Measurements from ENCODE around the gene BRD4.

Gene BRD4

GRCh38 chr19:15379083-15379998 lies 47.0 kb upstream of the BRD4 start, which contains the start of gene AKAP8:
AKAP8 (minus strand) TSS chr19:15379787; CDS start chr19:15379731, 56 bp downstream.
- Histone ChIP-seq H4K91ac (ENCODE audit: low read depth, low read length, poor library complexity) (no peak within 1 kb of the TSS), H3K36me3 (replicated peaks in 1 of 2; ENCODE audit: control insufficient read depth in 2 of 2, insufficient read depth in 2 of 2, low read length in 2 of 2) (peaks cover 2 to 42% of the 10 kb centered on the region in 2 donors), H3K27me3 (ENCODE audit: control insufficient read depth in 3 of 3, insufficient read depth in 3 of 3, low read depth in 1 of 3, low read length in 3 of 3) (no peaks in the 10 kb centered on the region), H2BK12ac (ENCODE audit: low read length) (peak within 1 kb of the TSS; percentile 98), H3K4me2 (ENCODE audit: insufficient read depth, low read length, poor library complexity, severe bottlenecking) (peak within 1 kb of the TSS; percentile 93), H2BK120ac (ENCODE audit: low read depth, low read length) (no peak within 1 kb of the TSS), H3K79me1 (ENCODE audit: low read depth, low read length) (peaks cover 11% of the 10 kb centered on the region), H2BK15ac (ENCODE audit: low read length) (no peak within 1 kb of the TSS), H3K23ac (ENCODE audit: low read depth, low read length, poor library complexity) (peak within 1 kb of the TSS; percentile 99), H3K14ac (ENCODE audit: low read length) (peak within 1 kb of the TSS; percentile 82), H3K9ac (ENCODE audit: low read depth, low read length, poor library complexity) (peak within 1 kb of the TSS; percentile 97), H2BK5ac (ENCODE audit: low read length) (peak within 1 kb of the TSS; percentile 66), H4K8ac (ENCODE audit: low read depth, low read length) (peak within 1 kb of the TSS; percentile 82), H3K4me3 (ENCODE audit: low read length in 2 of 2) (peak within 1 kb of the TSS; percentile 96 to 100), H2AFZ (ENCODE audit: low read length) (peak within 1 kb of the TSS; percentile 95), H3K18ac (ENCODE audit: low read length) (peak within 1 kb of the TSS; percentile 100), H3K4me1 (ENCODE audit: control insufficient read depth in 2 of 2, insufficient read depth in 1 of 2, low read depth in 1 of 2, low read length in 2 of 2) (peaks cover 2 to 9% of the 10 kb centered on the region in 2 donors), H3K27ac (replicated peaks; ENCODE audit: low read length) (peak within 1 kb of the TSS; percentile 93), H2AK5ac (ENCODE audit: low read depth, low read length) (peak within 1 kb of the TSS; percentile 80), H3K9me3 (replicated peaks in 1 of 2; ENCODE audit: control insufficient read depth in 2 of 2, insufficient read depth in 1 of 2, low read depth in 1 of 2, low read length in 2 of 2) (no peaks in the 10 kb centered on the region), H3K4ac (ENCODE audit: low read length) (peak within 1 kb of the TSS; percentile 81)
- no CpG with 5 or more reads among the region's 111 CpGs for WGBS, 2 donors (ENCODE audit: extremely low coverage in 2 of 2, insufficient read length in 2 of 2, insufficient replicate concordance in 1 of 2)
- peak; percentile 99 for DNase-seq (ENCODE audit: low spot score)

- Histone ChIP-seq H3K27me3 (ENCODE audit: control insufficient read depth in 3 of 3, insufficient read depth in 3 of 3, low read depth in 1 of 3, low read length in 3 of 3) (no peaks in the 10 kb centered on the region), H2BK120ac (ENCODE audit: low read depth, low read length) (no peak overlapping the region), H3K4ac (ENCODE audit: low read length) (no peak overlapping the region), H3K79me1 (ENCODE audit: low read depth, low read length) (peaks cover 17% of the 10 kb centered on the region), H2AFZ (ENCODE audit: low read length) (peak overlapping the region; percentile 95), H3K23ac (ENCODE audit: low read depth, low read length, poor library complexity) (peak overlapping the region; percentile 6), H4K8ac (ENCODE audit: low read depth, low read length) (no peak overlapping the region), H3K4me1 (ENCODE audit: control insufficient read depth in 2 of 2, insufficient read depth in 1 of 2, low read depth in 1 of 2, low read length in 2 of 2) (peaks cover 2 to 9% of the 10 kb centered on the region in 2 donors), H3K14ac (ENCODE audit: low read length) (no peak overlapping the region), H3K9me3 (replicated peaks in 1 of 2; ENCODE audit: control insufficient read depth in 2 of 2, insufficient read depth in 1 of 2, low read depth in 1 of 2, low read length in 2 of 2) (no peaks in the 10 kb centered on the region), H3K18ac (ENCODE audit: low read length) (peak overlapping the region; percentile 100), H3K36me3 (replicated peaks in 1 of 2; ENCODE audit: control insufficient read depth in 2 of 2, insufficient read depth in 2 of 2, low read length in 2 of 2) (peaks cover 4 to 46% of the 10 kb centered on the region in 2 donors), H2BK12ac (ENCODE audit: low read length) (no peak overlapping the region), H3K4me2 (ENCODE audit: insufficient read depth, low read length, poor library complexity, severe bottlenecking) (peak overlapping the region; percentile 93), H2BK5ac (ENCODE audit: low read length) (peak overlapping the region; percentile 40), H3K4me3 (ENCODE audit: low read length in 2 of 2) (peak overlapping the region; percentile 96 to 100), H3K9ac (ENCODE audit: low read depth, low read length, poor library complexity) (peak overlapping the region; percentile 84), H4K91ac (ENCODE audit: low read depth, low read length, poor library complexity) (no peak overlapping the region), H2BK15ac (ENCODE audit: low read length) (no peak overlapping the region), H3K27ac (replicated peaks; ENCODE audit: low read length) (peak overlapping the region; percentile 93), H2AK5ac (ENCODE audit: low read depth, low read length) (no peak overlapping the region)
- no CpG with 5 or more reads among the region's 22 CpGs for whole genome bisulfite sequencing, 2 donors (ENCODE audit: extremely low coverage in 2 of 2, insufficient read length in 2 of 2, insufficient replicate concordance in 1 of 2)
- DNase-seq (ENCODE audit: low spot score): peak; percentile 20
Measured at GRCh38 chr19:15378534-15379082, 46.3 kb upstream of the BRD4 start.

- WGBS, 2 donors (ENCODE audit: extremely low coverage in 2 of 2, insufficient read length in 2 of 2, insufficient replicate concordance in 1 of 2): no CpG with 5 or more reads among the region's 24 CpGs
- no peak overlapping the region for H2BK5ac ChIP-seq (ENCODE audit: low read length)
- peaks cover 2 to 9% of the 10 kb centered on the region in 2 donors for H3K4me1 ChIP-seq (ENCODE audit: control insufficient read depth in 2 of 2, insufficient read depth in 1 of 2, low read depth in 1 of 2, low read length in 2 of 2)
- peaks cover 27% of the 10 kb centered on the region for H3K79me1 ChIP-seq (ENCODE audit: low read depth, low read length)
- H2AFZ ChIP-seq (ENCODE audit: low read length): no peak overlapping the region
- H3K23ac ChIP-seq (ENCODE audit: low read depth, low read length, poor library complexity): peak overlapping the region; percentile 8
- H3K4me2 ChIP-seq (ENCODE audit: insufficient read depth, low read length, poor library complexity, severe bottlenecking): no peak overlapping the region
- no peak overlapping the region for H2BK120ac ChIP-seq (ENCODE audit: low read depth, low read length)
- H3K27me3 ChIP-seq (ENCODE audit: control insufficient read depth in 3 of 3, insufficient read depth in 3 of 3, low read depth in 1 of 3, low read length in 3 of 3): no peaks in the 10 kb centered on the region
- H3K36me3 ChIP-seq (replicated peaks in 1 of 2; ENCODE audit: control insufficient read depth in 2 of 2, insufficient read depth in 2 of 2, low read length in 2 of 2): peaks cover 24 to 55% of the 10 kb centered on the region in 2 donors
- no peak overlapping the region for H4K8ac ChIP-seq (ENCODE audit: low read depth, low read length)
- no peak overlapping the region for H3K4ac ChIP-seq (ENCODE audit: low read length)
- H3K27ac ChIP-seq (replicated peaks; ENCODE audit: low read length): no peak overlapping the region
- H3K4me3 ChIP-seq (ENCODE audit: low read length in 2 of 2): no peak overlapping the region
- no peak overlapping the region for H2BK15ac ChIP-seq (ENCODE audit: low read length)
- H3K9me3 ChIP-seq (replicated peaks in 1 of 2; ENCODE audit: control insufficient read depth in 2 of 2, insufficient read depth in 1 of 2, low read depth in 1 of 2, low read length in 2 of 2): no peaks in the 10 kb centered on the region
- H2BK12ac ChIP-seq (ENCODE audit: low read length): no peak overlapping the region
- H2AK5ac ChIP-seq (ENCODE audit: low read depth, low read length): no peak overlapping the region
- DNase-seq (ENCODE audit: low spot score): no peak
- H4K91ac ChIP-seq (ENCODE audit: low read depth, low read length, poor library complexity): no peak overlapping the region
- H3K14ac ChIP-seq (ENCODE audit: low read length): no peak overlapping the region
- H3K9ac ChIP-seq (ENCODE audit: low read depth, low read length, poor library complexity): no peak overlapping the region
- no peak overlapping the region for H3K18ac ChIP-seq (ENCODE audit: low read length)
Measured at GRCh38 chr19:15374796-15375440, 42.6 kb upstream of the BRD4 start.
